ENCODE data around the gene KLHL14. TPM values are rescaled to one million over a fixed set of nuclear protein-coding genes. Genes with fewer than 3 reads are reported as not detected.
"Not testable (repeated sequence)": the region's sequence is repeated elsewhere in the genome, so short reads cannot be mapped to it uniquely, and the experiment has no call there.

The KLHL14 gene
- total and polyA plus RNA-seq, 2 donors (not counting 1 experiment from before 2014, with no cell fraction given): 18.5 to 42.5 TPM

DNA sequence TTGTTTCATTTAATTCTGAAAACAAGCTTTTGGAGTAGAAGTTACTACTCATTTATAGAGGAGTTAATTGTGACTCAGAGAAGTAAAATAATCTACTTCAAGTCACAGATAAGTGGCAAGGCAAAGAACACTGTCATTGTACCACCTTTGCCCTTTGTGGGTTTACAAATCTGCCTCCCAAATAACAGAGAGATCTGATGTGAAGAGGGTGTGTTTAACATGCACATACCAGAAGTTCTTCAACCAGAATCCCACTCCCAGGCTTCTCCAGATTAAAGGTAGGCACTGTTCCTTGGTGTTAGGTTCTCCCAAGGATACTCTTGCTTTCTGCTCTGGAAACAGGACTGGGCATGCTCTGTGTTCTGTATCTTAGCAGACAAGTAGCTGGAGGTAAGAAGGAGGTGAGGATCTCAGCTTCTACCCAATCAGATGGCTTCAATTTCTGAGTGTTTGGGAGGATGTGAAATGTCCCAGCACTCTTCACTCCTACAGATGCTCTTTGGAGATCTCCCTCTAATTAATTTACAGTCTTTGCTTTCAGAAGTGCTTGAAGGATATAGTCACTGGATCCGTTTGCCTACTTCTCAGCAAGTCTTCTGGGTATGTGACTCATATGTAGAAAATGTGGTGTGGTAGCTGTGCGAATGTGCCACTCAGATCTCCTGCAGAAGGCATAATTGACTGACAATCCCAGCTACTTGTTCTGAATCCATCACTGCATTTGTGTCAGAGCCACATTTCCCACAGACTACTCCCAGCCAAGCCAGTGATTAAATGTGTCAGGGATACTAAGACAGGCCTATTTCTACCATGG is 111.1 kb downstream of the KLHL14 start:
- DNase-seq: no peak
- 80% methylated on average over 1 of the region's 2 CpGs for WGBS (ENCODE audit: insufficient coverage)
- no peak overlapping the region for H3K4me2 ChIP-seq (replicated peaks; ENCODE audit: low read depth, low read length, poor library complexity, severe bottlenecking)
- no peaks in the 10 kb centered on the region for H3K79me2 ChIP-seq (ENCODE audit: control insufficient read depth, insufficient read depth, low read length)
- no peak overlapping the region for H3K27ac ChIP-seq (ENCODE audit: low read length in 2 of 2)
- no peaks in the 10 kb centered on the region for H3K4me1 ChIP-seq (ENCODE audit: control insufficient read depth in 2 of 2, insufficient read depth in 2 of 2, low read length in 2 of 2)
- peaks cover 3% of the 10 kb centered on the region for H3K9me3 Mint-ChIP-seq (ENCODE audit: insufficient read depth)
- no peaks in the 10 kb centered on the region for H4K20me1 ChIP-seq (ENCODE audit: control insufficient read depth, insufficient read depth, low read length, poor library complexity, severe bottlenecking)
- POLR2A ChIA-PET: no interaction called here
- H3K4me1 Mint-ChIP-seq: no peaks in the 10 kb centered on the region
- intact Hi-C loops (cut with micrococcal nuclease): no loop called here
- peaks cover 36% of the 10 kb centered on the region for H3K27me3 Mint-ChIP-seq
- H3K27ac Mint-ChIP-seq: no peak overlapping the region
- H3K9ac ChIP-seq (ENCODE audit: low read length): no peak overlapping the region
- no peak for TF ChIP-seq EZH2 (IDR thresholded peaks at IDR 0.05; ENCODE audit: borderline replicate concordance, insufficient read depth, low read depth, low read length, poor library complexity, severe bottlenecking)
- TF ChIP-seq, protein P1, sequence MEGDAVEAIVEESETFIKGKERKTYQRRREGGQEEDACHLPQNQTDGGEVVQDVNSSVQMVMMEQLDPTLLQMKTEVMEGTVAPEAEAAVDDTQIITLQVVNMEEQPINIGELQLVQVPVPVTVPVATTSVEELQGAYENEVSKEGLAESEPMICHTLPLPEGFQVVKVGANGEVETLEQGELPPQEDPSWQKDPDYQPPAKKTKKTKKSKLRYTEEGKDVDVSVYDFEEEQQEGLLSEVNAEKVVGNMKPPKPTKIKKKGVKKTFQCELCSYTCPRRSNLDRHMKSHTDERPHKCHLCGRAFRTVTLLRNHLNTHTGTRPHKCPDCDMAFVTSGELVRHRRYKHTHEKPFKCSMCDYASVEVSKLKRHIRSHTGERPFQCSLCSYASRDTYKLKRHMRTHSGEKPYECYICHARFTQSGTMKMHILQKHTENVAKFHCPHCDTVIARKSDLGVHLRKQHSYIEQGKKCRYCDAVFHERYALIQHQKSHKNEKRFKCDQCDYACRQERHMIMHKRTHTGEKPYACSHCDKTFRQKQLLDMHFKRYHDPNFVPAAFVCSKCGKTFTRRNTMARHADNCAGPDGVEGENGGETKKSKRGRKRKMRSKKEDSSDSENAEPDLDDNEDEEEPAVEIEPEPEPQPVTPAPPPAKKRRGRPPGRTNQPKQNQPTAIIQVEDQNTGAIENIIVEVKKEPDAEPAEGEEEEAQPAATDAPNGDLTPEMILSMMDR (IDR thresholded peaks at IDR 0.05): no peak
- ATAC-seq (ENCODE audit: low read depth): no peak
- H3K4me3 Mint-ChIP-seq: no peak overlapping the region
- no peak overlapping the region for H2AFZ ChIP-seq (ENCODE audit: insufficient read depth, low read depth, low read length, poor library complexity, severe bottlenecking)
- CTCF ChIA-PET: no interaction called here
- H3K36me3 ChIP-seq (replicated peaks in 1 of 2; ENCODE audit: control extremely low read depth in 1 of 2, control insufficient read depth in 1 of 2, extremely low read depth in 1 of 2, insufficient read depth in 2 of 2, low read length in 1 of 2): no peaks in the 10 kb centered on the region
- H3K4me3 ChIP-seq (ENCODE audit: control extremely low read depth in 1 of 5, extremely low read depth in 1 of 5, insufficient read depth in 1 of 5, low read depth in 2 of 5, low read length in 4 of 5): no peak overlapping the region
- peaks cover 0 to 3% (median 0%) of the 10 kb centered on the region in 4 experiments for H3K27me3 ChIP-seq (replicated peaks in 1 of 4; ENCODE audit: control extremely low read depth in 1 of 4, control insufficient read depth in 3 of 4, insufficient read depth in 4 of 4, low read length in 3 of 4)
- H3K9me3 ChIP-seq (ENCODE audit: control extremely low read depth in 1 of 3, control insufficient read depth in 2 of 3, insufficient read depth in 1 of 3, low read length in 2 of 3): peaks cover 0 to 1% (median 0%) of the 10 kb centered on the region in 3 donors

GRCh38 chr18:32654507-32654906 is 118.3 kb downstream of the KLHL14 start:
- H3K4me1 ChIP-seq (ENCODE audit: control insufficient read depth in 2 of 2, insufficient read depth in 2 of 2, low read length in 2 of 2); DNase-seq; H3K27ac Mint-ChIP-seq; H3K4me3 Mint-ChIP-seq; H3K36me3 ChIP-seq (replicated peaks in 1 of 2; ENCODE audit: control extremely low read depth in 1 of 2, control insufficient read depth in 1 of 2, extremely low read depth in 1 of 2, insufficient read depth in 2 of 2, low read length in 1 of 2); H3K27ac ChIP-seq (ENCODE audit: low read length in 2 of 2); H3K9ac ChIP-seq (ENCODE audit: low read length); intact Hi-C loops (cut with micrococcal nuclease); H3K4me3 ChIP-seq (ENCODE audit: control extremely low read depth in 1 of 5, extremely low read depth in 1 of 5, insufficient read depth in 1 of 5, low read depth in 2 of 5, low read length in 4 of 5); H3K9me3 ChIP-seq (ENCODE audit: control extremely low read depth in 1 of 3, control insufficient read depth in 2 of 3, insufficient read depth in 1 of 3, low read length in 2 of 3); H3K4me1 Mint-ChIP-seq; H4K20me1 ChIP-seq (ENCODE audit: control insufficient read depth, insufficient read depth, low read length, poor library complexity, severe bottlenecking); H3K79me2 ChIP-seq (ENCODE audit: control insufficient read depth, insufficient read depth, low read length); POLR2A ChIA-PET; H3K27me3 ChIP-seq (replicated peaks in 1 of 4; ENCODE audit: control extremely low read depth in 1 of 4, control insufficient read depth in 3 of 4, insufficient read depth in 4 of 4, low read length in 3 of 4); H3K9me3 Mint-ChIP-seq (ENCODE audit: insufficient read depth); ATAC-seq (ENCODE audit: low read depth); H2AFZ ChIP-seq (ENCODE audit: insufficient read depth, low read depth, low read length, poor library complexity, severe bottlenecking); H3K4me2 ChIP-seq (replicated peaks; ENCODE audit: low read depth, low read length, poor library complexity, severe bottlenecking): not testable (repeated sequence)
- CTCF ChIA-PET: interaction anchor here (0.7 kb wide), 1 partner anchor 60 kb away, joined by 4 read pairs; no protein-coding TSS in a partner anchor
- WGBS (ENCODE audit: insufficient coverage): 67% methylated on average over 1 of the region's 3 CpGs
- peaks cover 51% of the 10 kb centered on the region for H3K27me3 Mint-ChIP-seq

- H2AFZ ChIP-seq (ENCODE audit: insufficient read depth, low read depth, low read length, poor library complexity, severe bottlenecking); CTCF ChIA-PET; DNase-seq; H3K9me3 ChIP-seq (ENCODE audit: control extremely low read depth in 1 of 3, control insufficient read depth in 2 of 3, insufficient read depth in 1 of 3, low read length in 2 of 3); H3K4me1 ChIP-seq (ENCODE audit: control insufficient read depth in 2 of 2, insufficient read depth in 2 of 2, low read length in 2 of 2); H3K27me3 ChIP-seq (replicated peaks in 1 of 4; ENCODE audit: control extremely low read depth in 1 of 4, control insufficient read depth in 3 of 4, insufficient read depth in 4 of 4, low read length in 3 of 4); H3K4me3 ChIP-seq (ENCODE audit: control extremely low read depth in 1 of 5, extremely low read depth in 1 of 5, insufficient read depth in 1 of 5, low read depth in 2 of 5, low read length in 4 of 5); ATAC-seq (ENCODE audit: low read depth); H3K4me3 Mint-ChIP-seq; H3K27ac Mint-ChIP-seq; POLR2A ChIA-PET; H3K36me3 ChIP-seq (replicated peaks in 1 of 2; ENCODE audit: control extremely low read depth in 1 of 2, control insufficient read depth in 1 of 2, extremely low read depth in 1 of 2, insufficient read depth in 2 of 2, low read length in 1 of 2); H3K4me1 Mint-ChIP-seq; H3K4me2 ChIP-seq (replicated peaks; ENCODE audit: low read depth, low read length, poor library complexity, severe bottlenecking); H3K27ac ChIP-seq (ENCODE audit: low read length in 2 of 2); H4K20me1 ChIP-seq (ENCODE audit: control insufficient read depth, insufficient read depth, low read length, poor library complexity, severe bottlenecking); H3K79me2 ChIP-seq (ENCODE audit: control insufficient read depth, insufficient read depth, low read length); H3K9me3 Mint-ChIP-seq (ENCODE audit: insufficient read depth); intact Hi-C loops (cut with micrococcal nuclease); H3K9ac ChIP-seq (ENCODE audit: low read length): not testable (repeated sequence)
- WGBS (ENCODE audit: insufficient coverage): no CpG with 5 or more reads among the region's 1 CpG
- H3K27me3 Mint-ChIP-seq: peaks cover 14% of the 10 kb centered on the region
These were observed 135.2 kb downstream of the KLHL14 start for GRCh38 chr18:32637659-32638058.
